DOHH2 (cell line): ENCODE results near the gene GTF2IRD2.
"Not testable (repeated sequence)": the region's sequence is repeated elsewhere in the genome, so short reads cannot be mapped to it uniquely, and the experiment has no call there.

Source experiments
- CTCF ChIP-seq: fragments of 200-600 bp; sonication (generic); IDR thresholded peaks from one replicate; pipeline ENCODE4 v1.5.1; 2014; ENCODE audit warnings: antibody characterized with exemption, mild to moderate bottlenecking, low read depth, low read length; ENCODE audit not compliant: poor library complexity, severe bottlenecking
- EZH2phosphoT487 ChIP-seq: fragments of 200-600 bp; sonication (generic); IDR thresholded peaks from 2 replicates; pipeline ENCODE4 v1.6.1; 2017; ENCODE audit warnings: borderline replicate concordance, mild to moderate bottlenecking, antibody characterized with exemption, low read length, moderate library complexity, mixed read lengths

GRCh38 chr7:74781746-74782145 lies 69.7 kb downstream of the GTF2IRD2 start:
- not testable (repeated sequence) for TF ChIP-seq CTCF, EZH2phosphoT487
